Fibroblast of skin of scalp (primary cell): ENCODE results near the gene EID2B.
A peak's percentile ranks its signal among the peaks of the same experiment; 100 is the strongest.

ENCODE experiments used
- DNase-seq: peaks from one replicate; pipeline ENCODE4 v3.0.0-alpha.2; 2013

Gene EID2B

DNA sequence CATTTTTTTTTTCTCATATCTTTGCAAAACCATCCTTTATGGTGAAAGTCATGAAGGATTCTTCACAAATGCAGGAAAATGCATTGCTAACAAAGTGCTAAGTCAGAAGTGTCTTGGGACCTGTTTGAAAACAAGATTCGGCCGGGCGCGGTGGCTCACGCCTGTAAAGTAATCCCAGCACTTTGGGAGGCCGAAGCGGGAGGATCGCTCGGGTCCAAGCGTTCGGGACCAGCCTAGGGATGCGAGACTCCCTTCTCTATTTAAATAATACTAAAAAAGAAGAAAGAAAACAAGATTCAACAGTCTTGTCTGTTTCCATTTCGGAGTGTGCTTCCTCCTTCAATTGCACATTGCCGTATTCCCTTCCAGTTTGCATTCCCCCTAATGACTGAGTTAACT is 819 bp downstream of the EID2B start:
- DNase-seq: no peak

DNA sequence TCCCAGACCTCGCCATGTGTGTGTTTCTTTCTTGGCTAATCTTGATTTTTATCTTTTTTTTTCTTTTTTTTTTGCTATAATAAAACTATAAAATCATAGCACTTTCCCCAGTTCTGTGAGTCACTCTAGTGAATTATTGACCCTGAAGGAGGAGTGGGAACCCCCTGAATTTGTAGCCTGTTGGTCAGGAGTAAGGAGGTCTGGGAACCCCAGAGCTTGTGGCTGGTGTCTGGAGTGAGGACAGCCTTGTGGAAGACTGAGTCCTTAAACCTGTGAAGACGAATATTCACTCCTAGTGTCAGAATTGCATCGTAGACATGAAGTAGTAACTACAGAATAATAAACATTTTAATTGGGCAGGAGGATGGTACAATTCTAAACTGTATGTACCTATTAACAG is 7.4 kb downstream of the EID2B start:
- no peak for DNase-seq

DNA sequence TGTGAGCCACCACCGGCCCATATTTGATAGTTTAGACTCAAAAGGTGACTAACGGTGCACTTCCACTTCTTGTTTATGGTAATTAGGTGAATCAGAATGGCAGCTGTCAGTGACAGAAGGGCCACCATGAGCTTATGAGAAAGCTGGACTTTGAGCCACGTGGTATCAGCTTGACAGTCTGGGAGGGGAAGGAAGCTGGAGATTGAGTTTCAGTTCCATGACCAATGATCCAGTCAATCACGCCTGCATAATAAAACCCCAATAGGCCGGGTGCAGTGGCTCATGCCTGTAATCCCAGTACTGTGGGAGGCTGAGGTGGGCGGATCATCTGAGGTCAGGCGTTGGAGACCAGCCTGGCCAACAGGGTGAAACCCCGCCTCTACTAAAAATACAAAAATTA is 8.2 kb downstream of the EID2B start:
- no peak for DNase-seq

DNA sequence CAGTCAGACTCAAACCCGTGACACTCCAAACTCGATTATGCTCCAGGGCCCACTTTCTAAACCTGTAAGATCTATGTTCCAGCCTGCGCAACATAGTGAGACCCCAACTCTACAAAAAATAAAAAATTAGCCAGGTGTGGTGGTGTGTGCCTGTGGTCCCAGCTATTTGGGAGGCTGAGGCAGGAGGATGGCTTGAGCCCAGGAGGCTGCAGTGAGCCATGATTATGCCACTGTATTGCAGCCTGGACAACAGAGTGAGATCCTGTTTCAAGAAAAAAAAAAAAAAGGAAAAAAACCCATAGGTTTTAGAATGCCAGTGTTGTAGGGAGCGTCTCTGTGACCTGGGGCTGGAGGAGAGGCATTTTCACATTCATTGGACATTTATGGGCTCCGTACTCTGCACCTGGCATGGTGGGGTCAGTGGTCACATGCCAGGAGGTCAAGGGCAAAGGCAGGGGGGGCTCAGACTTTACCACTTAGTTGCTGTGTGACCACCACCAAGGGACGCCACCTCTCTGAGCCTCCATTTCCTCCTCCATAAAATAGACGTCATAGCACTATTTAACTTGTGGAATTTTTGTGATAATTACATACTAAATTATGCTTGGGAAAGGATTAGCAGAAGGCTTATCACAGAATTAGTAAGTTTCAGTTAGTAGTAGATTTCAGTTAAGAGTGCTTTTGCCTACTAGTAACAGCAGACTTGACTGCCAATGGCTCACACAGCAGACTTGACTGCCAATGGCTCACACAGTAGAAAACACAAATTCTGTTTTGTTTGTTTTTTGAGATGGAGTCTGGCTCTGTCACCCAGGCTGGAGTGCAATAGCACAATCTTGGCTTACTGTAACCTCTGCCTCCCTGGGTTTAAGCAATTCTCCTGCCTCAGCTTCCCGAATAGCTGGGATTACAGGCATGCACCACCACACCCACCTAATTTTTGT is 11.8 kb downstream of the EID2B start:
- DNase-seq: no peak

DNA sequence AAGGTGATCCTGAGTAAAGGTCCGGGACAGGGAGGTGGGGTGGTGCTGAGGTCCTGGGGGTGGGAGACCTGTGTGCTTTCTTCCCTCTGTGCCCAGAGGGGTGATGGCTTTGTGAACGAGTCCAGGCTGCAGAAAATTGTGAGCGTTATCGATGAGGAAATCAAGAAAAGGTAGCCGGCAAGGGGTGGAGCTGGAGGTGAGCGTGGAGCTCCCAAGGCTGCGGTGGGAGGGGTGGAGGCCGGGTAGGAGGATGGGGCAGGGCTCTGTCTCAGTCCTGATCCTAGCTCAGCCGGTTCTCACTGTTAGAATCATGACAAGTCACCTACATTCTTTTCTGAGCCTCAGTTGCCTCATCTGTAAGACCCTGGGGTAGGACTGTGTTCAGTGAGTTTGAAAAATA is 13.7 kb downstream of the EID2B start:
- DNase-seq: no peak

DNA sequence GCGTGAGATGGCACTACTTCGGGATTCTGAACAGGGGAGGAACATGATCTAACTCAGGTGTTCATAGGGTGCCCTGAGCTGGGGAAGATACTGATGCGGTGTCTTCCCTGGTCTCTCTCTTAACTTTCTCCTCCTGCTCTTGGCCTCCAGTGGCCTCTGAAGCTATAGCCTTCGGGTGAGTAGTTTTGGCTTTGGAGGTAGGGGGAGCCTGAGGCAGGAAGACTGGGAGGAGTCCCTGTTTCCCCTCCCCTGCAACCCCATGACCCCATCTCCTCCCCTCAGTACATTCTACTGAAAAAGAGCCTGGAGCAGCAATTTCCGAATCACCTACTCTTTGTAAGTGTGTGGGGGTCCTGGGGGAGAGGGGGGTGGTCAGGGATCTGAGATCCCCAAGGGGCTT is 14.2 kb downstream of the EID2B start:
- no peak for DNase-seq

DNA sequence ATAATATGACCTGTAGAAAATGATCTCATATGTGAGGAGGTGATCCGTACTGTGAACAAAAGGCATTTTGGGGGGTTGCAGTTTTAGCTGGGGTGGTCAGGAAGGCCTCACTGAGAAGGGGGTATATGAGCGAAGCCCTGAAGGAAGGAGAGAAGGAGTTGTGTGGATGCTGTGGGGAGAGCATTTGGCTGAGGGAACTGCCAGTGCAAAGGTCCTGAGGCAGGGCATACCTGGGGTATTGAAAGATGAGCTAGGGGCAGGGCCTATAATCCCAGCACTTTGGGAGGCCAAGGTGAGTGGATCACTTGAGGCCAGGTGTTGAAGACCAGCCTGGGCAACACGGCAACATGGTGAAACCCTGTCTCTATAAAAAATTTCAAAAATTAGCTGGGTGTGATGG is 15.2 kb downstream of the EID2B start:
- DNase-seq: no peak

DNA sequence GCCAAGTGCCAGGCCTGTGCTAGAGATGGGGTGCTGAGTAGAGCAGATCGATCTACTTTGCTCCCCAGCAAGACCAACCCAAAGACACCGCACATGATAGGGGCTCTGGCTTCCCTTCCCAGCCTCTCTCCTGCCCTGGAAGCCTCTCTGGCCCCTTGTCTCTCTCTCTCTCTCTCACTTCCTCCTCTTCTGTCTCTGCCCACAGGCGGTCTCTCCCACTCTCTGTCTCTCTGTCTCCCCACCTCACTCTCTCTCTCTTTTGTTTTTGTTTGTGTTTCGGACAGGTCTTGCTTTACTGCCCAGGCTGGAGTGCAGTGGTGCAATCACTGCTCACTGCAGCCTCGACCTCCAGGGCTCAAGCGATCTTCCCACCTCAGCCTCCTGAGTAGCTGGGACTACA is 16.4 kb downstream of the EID2B start:
- no peak for DNase-seq

DNA sequence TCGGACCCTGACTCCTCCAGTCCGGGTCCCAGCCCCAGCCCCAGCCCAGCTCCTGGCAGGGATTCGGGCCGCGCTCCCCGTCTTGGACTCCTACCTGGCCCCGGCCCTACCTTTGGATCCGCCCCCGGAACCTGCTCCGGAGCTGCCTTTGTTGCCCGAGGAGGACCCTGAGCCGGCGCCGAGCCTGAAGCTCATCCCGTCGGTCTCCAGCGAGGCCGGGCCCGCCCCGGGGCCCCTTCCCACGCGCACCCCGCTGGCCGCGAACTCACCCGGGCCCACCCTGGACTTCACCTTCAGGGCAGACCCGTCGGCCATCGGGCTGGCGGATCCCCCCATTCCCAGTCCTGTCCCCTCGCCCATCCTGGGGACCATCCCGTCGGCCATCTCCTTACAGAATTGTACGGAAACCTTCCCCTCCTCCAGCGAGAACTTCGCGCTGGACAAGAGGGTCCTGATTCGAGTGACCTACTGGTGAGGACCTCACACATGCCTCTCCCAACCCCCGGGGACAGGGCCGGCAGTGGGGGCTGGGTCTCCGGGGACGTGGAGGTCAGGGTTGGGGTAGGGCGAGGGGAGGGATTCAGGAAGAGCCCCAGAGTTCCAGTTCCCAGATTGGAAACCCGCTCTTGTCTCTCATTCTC is 17.0 kb downstream of the EID2B start:
- no peak for DNase-seq

DNA sequence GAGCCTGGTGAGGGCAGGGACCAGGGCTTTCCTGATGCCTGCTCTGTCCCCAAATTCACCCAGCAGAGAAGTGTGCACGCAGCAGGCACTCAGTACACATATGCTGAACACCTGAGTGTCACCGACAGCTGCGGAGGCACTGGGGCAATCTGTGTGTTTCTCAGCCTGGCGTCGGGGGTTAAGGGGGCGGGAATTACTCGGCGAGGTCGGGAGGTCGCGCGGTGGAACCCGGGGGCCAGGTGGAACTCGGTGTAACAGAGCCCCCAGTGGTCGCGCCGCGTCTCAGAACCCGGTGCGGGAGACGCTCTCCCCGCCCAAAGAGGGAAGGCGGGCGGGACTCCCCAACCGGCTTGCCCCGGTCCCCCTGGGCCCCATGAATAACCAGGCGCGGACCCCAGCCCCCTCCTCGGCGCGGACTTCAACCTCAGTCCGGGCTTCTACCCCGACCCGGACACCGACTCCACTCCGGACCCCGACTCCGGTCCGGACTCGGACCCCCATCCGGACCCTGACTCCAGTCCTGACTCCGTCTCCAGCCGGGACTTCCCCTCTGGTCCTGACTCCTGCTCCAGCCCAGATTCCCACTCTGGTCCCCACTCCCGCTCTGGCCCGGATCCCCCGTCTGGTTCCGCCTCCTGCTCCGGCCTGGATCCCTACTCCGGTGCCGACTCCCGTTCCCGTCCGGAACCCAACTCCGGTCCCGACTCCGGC is 17.7 kb downstream of the EID2B start, which contains the start of gene SELENOV:
Gene SELENOV, plus strand, starts transcription at position 300 of the 711 bp plus-strand sequence. Its CDS starts 74 bp downstream, at position 374.
- no peak for DNase-seq

DNA sequence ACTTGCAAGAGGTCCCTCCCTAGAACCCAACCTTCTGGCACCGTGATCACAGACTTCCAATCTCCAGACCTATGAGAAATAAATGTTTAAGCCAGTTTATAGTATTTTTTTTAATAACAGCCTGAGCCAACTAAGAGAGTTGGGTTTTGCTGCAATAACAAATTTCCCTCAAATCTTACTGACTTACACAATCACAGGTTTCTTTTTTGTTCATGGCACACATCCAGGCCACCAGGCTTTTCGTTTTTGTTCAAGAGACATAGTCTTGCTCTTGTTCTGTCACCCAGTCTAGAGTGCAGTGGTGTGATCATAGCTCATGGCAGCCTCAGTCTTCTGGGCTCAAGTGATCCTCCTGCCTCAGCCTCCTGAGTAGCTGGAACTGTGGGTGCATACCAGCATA is 19.7 kb downstream of the EID2B start:
- DNase-seq: no peak

DNA sequence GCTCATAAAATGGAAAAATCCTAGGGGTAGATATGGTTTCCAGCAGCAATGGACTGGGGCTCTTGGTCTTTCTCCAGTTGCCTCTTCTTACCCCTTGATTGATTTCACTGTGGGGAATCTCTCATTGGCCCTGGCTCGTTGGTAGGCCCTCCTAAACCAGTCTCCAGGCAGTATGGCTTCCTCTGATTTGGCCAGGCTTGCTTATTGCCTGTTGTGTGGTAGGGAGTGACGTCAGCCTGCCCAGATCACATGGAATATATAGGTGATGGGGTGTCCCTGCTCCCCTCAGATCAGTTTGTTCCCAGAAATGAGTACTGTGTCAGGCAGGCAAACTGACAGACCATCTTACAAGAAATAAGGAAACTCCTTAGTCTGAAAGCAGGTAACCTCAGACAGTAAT is 23.4 kb downstream of the EID2B start:
- DNase-seq: no peak

DNA sequence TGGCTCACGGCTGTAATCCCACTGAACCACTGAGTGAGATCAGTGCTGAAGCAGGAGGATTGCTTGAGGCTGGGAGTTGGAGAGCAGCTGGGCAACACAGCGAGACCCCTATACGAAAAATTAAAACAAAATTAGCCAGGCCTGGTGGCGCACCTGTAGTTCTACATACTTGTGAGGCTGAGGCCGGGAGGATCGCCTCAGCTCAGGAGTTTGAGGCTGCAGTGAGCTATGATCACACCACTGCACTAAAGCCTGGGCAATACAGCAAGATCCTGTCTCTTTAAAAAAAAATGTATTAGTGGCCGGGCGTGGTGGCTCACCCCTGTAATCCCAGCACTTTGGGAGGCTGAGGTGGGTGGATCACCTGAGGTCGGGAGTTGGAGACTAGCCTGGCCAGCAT is 24.0 kb downstream of the EID2B start:
- DNase-seq: no peak

DNA sequence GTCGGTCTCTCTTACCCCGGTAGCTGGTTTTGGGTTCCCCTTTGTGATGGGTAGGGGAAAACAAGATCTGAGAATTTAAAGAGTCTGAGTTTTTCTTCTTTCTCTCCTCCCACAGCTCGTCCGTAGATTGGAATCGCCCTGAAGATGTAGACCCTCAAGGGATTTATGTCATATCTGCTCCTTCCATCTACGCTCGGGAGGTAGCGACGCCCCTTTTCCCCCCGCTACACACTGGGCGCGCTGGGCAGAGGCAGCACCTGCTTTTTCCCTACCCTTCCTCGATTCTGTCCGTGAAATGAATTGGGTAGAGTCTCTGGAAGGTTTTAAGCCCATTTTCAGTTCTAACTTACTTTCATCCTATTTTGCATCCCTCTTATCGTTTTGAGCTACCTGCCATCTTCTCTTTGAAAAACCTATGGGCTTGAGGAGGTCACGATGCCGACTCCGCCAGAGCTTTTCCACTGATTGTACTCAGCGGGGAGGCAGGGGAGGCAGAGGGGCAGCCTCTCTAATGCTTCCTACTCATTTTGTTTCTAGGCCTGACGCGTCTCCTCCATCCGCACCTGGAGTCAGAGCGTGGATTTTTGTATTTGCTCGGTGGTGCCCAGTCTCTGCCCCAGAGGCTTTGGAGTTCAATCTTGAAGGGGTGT is 24.8 kb downstream of the EID2B start:
- no peak for DNase-seq

DNA sequence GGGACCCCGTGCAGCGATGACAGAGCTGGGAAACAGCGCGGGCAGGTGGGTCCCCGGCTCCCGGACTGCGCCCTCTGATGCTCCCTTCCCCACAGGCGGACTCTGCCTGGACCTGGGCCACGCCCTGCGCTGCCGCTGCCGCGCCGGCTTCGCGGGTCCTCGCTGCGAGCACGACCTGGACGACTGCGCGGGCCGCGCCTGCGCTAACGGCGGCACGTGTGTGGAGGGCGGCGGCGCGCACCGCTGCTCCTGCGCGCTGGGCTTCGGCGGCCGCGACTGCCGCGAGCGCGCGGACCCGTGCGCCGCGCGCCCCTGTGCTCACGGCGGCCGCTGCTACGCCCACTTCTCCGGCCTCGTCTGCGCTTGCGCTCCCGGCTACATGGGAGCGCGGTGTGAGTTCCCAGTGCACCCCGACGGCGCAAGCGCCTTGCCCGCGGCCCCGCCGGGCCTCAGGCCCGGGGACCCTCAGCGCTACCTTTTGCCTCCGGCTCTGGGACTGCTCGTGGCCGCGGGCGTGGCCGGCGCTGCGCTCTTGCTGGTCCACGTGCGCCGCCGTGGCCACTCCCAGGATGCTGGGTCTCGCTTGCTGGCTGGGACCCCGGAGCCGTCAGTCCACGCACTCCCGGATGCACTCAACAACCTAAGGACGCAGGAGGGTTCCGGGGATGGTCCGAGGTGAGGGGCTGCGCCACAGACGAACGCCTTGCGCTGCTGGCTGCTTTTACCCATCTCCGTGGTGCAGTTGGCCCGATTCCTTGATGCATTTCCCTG is 25.5 kb downstream of the EID2B start:
- peak; percentile 68 for DNase-seq

DNA sequence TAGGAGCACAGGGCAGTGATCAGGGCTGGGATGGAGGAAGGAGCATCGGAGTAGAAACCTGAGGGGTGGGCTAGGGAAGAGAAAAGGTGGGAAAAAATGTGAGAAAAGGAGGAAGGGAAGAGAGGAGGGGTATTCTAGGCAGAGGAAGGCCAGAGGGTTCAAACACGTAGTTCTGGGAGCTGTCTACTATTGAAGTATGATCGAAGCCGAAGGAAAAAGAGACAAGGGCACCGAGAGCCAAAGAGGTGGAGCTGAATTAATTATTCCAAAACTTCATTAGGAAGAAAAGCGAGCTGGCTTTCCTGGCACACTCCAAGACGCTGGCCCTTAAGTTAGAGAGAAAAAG is 26.1 kb downstream of the EID2B start:
- DNase-seq: no peak

DNA sequence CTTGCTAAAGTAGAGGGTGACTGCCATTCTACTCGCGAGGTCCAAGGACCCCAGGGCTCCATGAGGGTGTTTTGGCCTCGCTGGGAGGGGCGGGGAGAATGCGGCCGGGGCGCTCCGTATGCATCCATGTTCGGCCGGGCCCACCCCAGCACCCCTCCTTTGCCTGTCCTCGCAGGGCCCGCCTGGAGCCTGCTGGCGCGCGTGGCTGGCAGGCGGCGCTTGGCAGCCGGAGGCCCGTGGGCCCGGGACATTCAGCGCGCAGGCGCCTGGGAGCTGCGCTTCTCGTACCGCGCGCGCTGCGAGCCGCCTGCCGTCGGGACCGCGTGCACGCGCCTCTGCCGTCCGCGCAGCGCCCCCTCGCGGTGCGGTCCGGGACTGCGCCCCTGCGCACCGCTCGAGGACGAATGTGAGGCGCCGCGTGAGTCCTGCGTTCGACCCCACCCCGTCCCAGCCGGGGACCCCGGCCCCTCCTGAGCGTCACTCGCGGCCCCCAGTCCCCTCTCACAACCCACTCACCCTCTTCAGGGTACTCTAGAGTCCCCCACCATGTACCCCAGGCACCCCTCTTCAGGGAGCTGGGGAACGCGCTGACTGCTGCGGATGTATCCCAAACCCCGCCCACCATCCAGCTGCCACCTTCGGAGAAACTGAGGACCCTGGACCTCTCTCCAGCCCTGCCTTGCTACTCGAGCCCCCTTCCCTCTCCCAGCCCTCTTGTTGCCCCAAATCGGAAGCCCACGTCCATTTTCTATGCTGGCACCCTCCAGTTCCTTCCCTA is 29.8 kb downstream of the EID2B start:
- peak; percentile 80 for DNase-seq

DNA sequence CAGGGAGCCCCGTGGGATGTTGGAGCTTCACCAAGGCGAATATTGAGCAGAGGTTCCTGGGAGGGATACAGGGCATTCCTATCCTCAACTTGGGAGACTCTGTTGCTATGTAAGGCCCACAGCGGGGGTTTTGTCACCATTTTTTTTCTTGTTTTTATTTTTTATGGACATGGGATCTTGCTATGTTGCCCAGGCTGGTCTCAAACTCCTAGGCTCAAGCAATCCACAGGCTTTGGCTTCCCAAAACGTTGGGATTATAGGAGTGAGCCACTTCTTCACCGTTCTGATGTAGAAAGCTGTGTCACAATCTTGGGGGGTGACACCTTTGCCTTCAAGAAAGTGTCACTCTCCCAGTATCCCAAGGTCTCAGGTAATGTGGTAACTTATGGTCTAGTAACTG is 31.3 kb downstream of the EID2B start:
- DNase-seq: no peak

DNA sequence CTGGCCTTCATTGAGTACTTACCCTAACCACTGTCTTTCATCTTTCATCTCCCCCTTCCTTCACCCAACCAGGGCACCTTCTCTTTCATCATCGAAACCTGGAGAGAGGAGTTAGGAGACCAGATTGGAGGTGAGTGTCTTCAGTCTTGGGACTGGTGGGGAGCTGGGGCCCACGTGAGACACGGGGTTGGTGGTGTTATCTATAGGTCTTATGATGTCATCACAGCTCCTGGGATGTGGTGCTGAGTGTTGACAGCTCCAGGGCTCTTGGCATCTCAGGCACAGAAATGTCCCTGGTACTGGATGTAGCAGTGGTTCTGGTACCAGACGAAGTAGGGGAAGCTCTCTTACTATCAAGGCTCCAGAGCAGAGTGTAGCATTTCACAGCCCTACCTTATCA is 32.1 kb downstream of the EID2B start:
- DNase-seq: no peak

DNA sequence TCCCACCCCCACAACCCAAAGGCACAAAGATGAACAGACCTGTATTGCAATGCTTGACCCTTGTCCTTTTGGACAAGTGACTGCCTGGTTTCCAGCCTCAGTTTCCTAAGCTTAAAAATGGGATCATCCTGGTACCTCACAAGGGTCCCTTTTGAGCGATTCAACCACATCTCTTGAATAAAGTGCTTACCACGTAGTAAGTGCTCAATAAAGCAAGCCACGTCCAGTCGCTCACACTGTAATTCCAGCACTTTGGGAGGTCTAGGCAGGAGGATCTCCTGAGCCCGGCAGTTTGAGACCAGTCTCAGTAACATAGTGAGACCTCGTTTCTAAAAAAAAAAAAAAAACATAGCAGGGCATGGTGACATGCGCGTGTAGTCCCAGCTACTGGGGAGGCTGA is 32.7 kb downstream of the EID2B start:
- DNase-seq: no peak
